NCI-H1417 (cell line): ENCODE measurements around the gene ACOT13.
"Not testable (repeated sequence)": the region's sequence is repeated elsewhere in the genome, so short reads cannot be mapped to it uniquely, and the experiment has no call there.

Experiments
- DNase-seq, 3 experiments: peaks; one replicate each; lab custom pipeline; 2025; lab: John Stamatoyannopoulos, UW

Gene ACOT13

DNA sequence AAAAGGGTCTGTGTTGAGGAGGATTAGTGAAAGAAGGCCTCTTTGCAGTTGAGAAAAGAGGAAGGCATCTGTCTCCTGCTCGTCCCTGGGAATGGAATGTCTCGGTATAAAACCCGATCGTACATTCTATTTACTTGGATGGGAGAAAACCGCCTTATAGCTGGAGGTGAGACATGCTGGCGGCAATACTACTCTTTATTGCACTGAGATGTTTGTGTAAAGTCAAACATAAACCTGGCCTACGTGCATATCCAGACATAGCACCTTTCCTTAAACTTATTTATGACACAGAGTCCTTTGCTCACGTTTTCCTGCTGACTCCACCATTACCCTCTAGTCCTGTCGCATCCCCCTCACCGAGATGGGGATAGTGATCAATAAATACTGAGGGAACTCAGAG lies 4.6 kb upstream of the ACOT13 start:
- DNase-seq, result no peak

DNA sequence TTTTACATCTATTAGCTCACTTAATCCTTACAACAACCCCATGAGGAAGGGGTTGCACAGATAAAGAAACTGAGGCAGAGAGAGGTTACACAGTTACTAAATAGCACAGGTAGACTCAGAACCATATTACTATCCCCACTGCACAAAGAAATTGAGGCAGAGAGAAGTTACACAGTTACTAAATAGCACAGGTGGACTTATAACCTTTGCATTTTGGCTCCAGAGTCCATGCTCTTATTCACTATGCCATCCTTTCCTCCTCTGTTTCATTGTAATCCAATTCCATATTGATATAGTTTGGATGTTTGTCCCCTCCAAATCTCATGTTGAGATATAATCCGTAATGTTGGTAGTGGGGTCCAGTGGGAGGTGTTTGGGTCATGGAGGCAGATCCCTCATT lies 3.7 kb upstream of the ACOT13 start:
- peak in 1 of 3 experiments; percentile 2 for DNase-seq

DNA sequence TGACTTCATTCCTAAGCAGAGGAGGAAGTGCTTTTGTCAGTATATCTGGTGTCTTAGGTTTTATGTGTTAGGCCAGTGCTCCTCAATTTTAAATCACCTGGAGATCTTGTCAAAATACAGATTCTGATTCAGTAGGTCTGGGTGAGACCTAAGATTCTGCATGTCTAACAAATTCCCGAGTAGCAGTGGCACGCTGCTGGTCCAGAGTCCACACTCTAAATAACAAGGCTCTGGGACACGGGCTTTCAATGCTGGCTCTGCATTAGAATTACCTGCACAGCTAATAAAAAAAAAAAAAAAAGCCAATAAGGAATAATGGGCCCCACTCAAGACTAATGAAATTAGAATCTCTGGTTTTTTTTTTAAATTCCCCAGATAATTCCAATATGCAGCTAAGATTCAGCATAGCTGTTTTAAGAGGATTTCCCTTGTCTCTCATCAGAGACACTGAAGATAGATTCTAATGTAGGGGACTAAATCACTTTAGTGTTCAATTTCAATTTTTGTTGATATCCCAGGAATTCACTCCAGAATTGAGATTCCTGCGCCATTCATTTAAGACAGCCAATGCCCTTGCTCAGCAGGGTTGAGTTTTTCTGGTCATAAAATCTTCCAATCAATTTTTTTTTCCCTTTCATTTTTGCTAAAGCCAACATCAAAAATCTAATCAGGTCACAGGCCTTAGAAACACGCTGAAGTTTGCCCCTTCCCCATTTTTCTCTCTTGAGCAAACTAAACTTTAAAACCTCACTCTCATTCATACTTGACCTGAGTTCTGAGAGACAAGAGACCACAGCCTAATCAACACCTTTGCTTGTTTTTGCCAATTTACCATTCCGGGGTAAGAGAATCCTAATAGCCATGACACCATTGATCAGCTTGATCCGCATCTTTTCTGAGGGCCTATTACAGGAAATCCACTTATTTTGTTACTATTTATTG lies 2.6 kb upstream of the ACOT13 start:
- no peak for DNase-seq

DNA sequence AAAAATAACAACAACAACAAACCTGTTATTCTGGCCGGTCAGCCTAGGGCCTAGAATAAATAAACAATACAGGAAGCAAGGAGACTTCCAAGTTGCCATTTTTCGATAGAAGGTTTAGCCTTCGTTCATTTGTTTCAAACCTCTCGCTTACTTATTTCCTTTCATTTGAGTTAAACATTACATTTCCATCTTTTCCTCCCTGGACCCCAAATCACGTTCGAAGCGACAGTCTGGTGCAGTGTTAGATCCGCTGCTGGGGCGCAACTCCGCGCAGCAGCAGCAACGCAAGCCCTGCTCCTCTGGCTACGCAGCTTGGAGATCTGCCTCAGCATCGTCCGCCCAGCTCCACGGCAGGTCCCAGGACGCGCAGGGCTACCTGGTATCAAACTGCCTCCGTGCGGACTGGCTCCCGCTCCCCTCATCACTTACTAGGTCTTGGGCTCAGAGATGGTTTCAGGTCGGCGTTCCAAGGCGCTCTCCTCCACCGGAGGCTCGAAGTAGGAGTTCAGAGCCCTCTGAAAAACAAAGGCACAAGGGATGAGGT lies 708 bp upstream of the ACOT13 start:
- DNase-seq, result peak in 2 of 3 experiments; percentile 67 to 79

DNA sequence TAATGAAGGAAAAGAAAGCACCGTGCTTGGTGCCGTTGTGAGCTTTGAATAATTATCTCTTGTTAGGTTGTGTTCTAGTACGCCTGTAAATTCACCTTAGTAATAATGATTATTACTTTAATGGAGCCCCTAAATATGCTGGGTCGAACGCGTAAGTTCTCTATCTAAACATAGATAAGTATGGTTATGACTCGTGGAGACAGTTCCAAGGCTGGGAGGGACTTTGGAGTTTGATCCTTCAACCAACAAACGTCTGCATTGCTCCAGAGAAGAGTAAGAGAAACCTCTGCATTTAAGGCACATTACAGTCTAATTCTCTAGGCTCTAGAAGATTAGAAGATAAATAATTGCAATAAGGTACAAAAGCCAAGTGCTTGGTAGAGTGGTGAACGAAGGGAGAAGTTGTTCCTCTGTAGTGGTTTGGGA lies 514 bp downstream of the ACOT13 start:
- DNase-seq, result peak in 1 of 3 experiments; percentile 21

DNA sequence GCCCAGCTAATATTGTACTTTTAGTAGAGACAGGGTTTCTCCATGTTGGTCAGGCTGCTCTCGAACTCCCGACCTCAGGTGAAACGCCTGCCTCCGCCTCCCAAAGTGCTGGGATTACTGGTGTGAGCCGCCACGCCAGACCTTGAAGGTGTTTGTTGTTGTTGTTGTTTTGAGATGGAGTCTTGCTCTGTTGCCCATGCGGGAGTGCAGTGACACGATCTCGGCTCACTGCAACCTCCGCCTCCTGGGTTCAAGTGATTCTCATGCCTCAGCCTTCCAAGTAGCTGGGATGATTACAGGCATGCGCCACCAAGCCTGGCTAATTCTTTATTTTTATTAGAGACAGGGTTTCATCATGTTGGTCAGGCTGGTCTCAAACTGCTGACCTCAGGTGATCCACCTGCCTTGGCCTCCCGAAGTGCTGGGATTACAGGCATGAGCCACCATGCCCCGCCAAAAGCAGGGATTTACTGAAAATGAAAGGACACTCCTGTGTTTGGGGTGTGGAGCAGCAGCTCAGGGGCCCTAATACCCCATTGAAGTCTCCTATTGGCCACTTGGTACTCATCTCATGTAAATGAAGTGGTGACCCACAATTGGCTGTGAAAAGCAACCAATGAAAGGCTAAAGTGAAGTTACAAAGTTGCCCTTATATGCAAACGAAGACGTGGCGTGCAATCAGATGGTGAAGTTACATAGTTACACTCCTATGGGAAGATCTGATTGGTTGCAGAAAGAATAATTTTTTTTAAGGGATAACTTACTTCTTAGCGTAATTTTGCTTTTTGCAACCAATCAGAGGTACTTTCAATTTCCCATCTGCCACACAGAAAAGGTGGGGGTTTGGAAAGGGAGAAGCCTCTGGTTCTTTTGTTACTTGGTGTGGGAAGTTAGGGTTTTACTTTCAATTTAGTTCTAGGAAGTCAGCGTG lies 1.5 kb downstream of the ACOT13 start:
- not testable (repeated sequence) for DNase-seq

DNA sequence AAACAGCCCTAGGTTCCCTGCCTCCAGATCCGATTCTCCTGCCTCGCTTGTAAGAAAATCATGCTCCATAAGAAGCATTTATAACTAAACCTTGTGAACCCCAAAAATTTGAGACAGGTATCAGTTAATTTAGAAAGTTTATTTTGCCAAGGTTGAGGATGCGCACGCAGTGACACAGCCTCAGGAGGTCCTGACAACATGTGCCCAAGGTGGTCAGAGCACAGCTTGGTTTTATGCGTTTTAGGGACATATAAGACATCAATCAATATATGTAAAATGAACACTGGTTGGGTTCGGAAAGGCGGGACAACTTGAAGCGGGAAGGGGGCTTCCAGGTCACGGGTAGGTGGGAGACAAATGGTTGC lies 2.1 kb downstream of the ACOT13 start:
- DNase-seq, result no peak

DNA sequence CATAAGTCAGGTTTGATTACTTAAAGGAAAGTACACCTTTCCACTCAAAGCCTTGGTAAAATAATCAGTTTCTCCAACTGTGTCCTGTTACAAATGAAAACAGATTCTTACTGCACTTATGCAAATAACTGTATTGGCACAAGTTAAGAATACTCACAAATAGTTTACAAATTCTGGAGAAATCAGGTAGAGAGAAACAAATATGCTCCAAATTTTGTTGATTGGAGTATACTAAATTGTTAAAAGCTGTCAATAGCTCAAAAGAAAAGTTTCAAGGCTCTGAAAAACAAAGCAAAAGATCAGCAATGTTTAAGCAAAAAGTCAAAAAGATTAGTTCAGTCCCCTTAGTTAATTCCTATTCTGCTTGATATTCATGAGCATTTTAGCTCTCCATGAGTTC lies 3.6 kb downstream of the ACOT13 start:
- DNase-seq, result peak in 1 of 3 experiments; percentile 8

DNA sequence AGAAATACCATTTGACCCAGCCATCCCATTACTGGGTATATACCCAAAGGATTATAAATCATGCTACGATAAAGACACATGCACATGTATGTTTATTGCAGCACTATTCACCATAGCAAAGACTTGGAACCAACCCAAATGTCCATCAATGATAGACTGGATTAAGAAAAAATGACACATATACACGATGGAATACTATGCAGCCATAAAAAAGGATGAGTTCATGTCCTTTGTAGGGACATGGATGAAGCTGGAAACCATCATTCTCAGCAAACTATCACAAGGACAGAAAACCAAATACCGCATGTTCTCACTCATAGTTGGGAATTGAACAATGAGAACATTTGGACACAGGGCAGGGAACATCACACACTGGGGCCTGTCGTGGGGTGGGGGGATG lies 4.2 kb downstream of the ACOT13 start:
- DNase-seq, result not testable (repeated sequence)

DNA sequence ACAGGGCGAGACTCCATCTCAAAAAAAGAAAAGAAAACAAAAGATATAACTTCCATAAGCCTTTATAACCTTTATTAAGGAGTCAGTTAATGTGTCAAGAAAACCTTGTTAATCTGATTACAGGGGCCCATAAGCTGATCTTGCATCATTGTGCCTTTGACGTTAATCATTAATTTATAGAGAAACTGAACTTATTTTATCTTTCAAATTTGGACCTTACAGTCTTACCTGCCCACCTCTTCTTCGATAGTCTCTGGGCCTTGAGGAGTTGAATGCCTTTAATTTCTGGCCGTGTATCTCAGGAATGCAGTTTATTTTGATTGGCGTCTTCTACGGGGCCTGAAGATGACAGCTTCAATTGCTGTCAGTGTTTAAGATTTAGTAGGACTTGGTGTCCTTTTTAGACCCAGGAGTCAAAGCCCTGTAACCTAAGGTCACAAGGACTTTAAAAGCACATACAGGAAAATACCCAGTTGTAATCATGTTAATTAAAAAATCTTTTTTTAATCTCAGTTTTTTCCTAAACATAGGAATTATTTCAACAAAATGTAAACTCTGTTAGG lies 5.8 kb downstream of the ACOT13 start:
- no peak for DNase-seq

DNA sequence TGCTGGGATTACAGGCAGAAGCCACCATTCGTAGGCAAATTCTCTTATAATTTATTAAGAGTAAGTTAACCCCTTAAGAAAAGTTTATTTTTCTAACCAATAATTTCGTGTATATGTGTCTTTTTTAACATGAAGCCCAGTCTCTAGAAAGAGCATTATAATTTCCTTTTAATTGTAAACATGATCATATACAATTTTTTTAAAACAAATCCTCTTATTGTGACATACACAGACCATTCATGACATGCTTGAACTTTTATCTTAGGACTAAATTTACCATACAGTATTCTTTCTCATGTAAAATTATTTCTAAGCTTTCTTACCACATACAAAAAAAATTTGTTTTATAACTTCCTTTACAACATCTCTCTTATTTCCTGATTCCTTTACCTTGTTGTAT lies 6.7 kb downstream of the ACOT13 start:
- DNase-seq, result peak in 1 of 3 experiments; percentile 30

DNA sequence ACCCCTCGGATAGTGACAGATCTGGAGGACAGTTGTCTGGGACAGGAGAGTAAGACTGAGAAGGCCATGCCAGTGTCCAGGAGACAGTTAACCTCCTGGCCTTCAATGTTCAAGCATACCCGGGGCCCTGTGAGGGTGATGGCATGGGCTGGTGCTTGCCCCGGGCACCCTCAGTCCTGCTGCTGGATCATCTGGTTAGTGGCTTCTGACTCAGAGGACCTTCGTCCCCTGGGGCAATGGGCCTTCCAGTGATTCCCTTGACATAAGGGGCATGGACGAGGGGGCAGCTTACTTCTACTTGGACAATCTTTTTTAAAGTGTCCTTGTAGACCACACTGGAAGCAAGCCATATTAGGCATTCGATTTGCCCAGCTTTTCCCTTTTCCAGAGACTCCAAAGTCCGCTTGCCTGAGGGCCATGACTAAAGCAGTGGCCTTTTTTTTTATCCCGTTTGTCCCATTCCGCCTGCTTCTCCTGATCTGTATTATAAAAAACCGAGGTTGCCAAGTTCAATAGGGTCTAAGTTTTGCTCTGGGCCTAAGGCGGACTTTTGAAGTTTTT lies 12.0 kb downstream of the ACOT13 start:
- not testable (repeated sequence) for DNase-seq

DNA sequence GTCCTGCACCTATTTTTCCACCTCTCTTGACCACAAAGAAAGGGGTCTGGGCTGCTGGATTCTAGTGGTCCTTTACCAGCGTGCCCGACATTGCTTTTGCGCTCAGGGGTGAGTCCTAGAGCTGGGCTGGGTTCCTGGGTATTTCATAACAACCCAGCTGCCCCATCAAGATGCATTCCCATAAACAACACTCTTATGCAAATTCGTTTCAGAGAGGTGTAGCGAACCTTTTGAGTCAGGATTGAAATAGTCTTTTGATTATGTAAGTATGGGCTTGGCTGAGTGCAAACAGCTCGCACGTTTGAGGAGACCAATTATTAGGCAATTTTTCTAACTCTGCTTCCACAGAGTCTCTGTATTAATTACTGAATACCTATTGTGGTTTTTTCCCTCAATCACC lies 13.7 kb downstream of the ACOT13 start:
- no peak for DNase-seq

DNA sequence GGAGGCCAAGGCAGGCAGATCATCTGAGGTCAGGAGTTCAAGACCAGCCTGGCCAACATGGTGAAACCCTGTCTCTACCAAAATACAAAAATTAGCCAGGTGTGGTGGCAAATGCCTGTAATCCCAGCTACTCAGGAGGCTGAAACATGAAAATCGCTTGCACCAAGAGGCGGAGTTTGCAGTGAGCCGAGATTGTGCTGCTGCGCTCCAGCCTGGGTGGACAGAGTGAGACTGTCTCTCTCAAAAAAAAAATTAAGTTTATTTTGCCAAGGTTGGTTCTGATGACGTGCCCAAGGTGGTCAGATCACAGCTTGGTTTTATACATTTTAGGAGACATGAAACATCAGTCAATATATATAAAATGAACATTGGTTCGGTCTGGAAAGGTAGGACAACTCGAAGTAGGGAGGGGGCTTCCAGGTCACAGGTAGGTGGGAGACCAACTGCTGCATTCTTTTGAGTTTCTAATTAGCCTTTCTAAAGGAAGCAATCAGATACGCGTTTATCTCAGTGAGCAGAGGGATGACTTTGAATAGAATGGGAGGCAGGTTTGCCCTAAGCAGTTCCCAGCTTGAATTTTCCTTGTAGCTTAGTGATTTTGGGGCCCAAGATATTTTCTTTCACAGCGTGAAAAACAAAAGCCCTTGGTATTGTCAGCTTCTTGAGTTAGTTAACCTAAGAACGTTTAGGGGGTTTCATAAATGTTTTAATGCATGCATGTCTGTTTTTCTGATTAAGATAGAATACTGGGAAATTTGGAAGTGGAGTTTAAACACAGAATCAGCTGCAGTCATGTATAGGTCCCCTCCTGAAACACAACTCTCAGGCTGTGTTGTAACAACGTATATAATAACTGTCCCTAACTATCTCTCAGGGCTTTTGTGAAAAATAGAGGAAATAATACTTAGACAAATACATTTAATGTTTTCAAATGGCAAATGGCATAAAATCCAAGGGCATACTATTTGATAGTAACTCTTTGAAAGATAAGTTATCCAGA lies 16.7 kb downstream of the ACOT13 start:
- peak in 1 of 3 experiments; percentile 22 for DNase-seq

DNA sequence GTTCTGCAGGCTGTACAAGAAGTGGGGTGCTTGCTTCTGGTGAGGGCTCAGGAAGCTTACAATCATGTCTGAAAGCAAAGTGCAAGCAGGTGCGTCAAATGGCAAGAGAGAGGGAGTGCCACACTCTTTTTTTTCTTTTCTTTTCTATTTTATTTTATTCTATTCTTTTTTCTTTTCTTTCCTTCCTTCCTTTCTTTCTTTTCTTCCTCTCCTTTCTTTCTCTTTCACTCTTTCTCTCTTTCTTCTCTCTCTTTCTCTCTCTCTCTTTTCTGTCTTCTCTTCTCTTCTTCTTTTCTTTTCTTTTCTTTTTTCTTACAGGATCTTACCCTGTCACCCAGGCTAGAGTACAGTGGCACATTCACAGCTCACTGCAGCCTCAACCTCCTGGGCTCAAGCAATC lies 19.5 kb downstream of the ACOT13 start:
- DNase-seq, result no peak

DNA sequence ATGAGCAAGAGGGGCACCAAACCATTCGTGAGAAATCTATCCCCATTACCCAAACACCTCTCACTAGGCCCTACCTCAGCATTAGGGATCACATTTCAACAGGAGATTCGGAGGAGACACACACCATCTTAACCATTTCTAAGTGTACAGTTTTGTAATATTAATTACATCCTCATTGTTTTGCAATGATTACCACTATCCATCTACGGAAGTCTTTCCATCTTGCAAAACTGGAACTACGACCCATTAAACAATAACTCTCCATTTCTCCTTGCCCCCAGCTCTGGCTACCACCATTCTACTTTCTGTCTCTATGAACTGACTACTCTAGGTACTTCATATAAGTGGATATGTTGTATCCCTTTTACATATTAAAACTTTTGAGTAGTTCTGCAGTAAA lies 20.1 kb downstream of the ACOT13 start:
- DNase-seq, result no peak

DNA sequence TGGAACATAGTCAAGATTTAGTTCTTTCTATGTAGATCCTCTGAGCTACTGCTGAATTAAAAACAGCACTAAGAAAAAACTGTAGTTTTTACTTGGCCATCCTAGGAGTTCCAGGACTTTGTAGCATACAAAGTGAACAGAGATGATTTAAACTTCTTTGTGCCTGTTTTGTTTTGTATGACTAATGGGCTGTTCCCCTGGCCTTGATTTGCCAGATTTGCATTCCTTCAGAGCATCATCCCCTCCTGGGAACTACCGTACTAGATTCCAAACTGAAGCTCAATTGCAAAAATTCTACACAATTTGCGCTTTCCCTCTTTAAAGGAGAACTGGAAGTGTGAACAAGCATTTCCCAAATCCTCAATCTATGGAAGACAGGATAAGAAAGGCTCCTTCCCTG lies 23.1 kb downstream of the ACOT13 start:
- DNase-seq, result no peak

DNA sequence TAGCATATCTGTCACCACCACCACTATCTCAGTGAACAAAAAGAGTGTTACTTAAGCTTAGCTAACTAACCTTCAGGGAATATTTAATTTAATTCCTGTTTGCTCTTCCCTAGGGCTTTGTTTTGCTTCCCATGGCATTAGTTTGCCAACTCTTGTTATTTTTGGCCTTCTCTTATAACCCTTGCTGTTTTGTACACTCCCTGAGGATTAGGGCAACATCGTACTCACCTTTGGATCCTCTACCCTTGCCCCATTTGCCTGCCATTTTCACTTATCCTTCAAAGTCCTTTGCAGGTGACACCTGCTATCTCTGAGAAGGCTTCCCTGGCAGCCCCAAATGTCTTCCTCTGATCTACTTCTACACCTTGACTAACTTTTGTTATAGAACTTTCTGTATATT lies 23.7 kb downstream of the ACOT13 start:
- DNase-seq, result no peak

DNA sequence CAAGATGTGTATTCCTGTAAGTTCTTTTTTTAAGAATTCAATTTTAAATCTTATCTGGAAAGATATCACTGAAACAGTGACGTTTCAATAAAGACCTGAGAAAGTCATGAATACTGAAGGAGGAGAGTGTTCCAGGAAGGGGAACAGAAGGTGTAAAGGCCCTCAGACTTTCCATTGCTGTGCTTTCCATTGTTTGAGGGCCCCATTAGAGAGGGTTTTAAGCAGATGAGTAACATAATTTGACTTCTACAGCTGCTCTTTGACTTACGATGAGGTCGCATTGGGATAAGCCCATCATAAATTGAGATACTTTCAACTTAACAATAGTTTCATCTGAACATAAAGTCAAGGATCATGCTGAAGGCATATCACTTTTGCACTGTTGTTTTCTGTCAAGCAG lies 24.7 kb downstream of the ACOT13 start:
- DNase-seq, result no peak

DNA sequence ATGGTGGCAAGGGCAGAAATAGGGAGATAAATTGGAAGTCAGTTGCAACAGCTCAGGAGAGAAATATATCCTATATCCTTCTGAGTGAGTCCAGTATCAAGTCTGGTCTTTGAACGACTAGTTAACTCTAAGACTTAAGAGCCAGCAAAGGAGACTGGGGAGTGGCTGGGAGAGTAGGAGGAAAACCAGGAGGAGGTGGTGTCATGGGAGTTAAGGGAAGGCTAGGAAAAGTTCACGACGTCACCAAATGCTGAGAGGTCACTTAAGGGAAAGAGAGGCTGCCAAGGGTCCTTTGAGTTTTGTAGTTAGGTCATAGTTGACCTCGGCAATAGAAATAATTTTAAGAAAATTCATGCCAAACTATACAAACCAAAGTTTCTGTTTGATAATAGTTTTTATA lies 25.1 kb downstream of the ACOT13 start:
- no peak for DNase-seq

DNA sequence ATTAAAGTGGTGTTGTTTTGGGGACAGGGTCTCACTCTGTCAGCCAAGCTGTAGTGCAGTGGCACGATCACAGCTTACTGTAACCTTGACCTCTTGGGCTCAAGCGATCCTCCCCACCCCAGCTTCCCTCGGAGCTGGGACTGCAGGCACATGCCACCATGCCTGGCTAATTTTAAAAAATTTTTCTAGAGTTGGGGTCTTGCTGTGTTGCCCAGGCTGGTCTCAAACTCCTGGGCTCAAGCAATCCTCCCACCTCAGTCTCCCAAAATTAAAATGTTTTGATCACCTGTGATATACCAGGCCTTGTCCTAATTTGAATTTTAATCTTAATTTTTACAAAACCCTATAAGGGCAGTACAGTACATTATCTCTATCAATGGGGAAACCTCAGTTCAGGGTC lies 25.5 kb downstream of the ACOT13 start:
- DNase-seq, result no peak
